GM18873 (cell line): ENCODE results near the gene LAMC3.

Experiments used
- ATAC-seq: cut with Tn5 transposase; IDR thresholded peaks from one replicate; pipeline ENCODE4 v1.9.1; 2021; ENCODE audit warnings: mild to moderate bottlenecking, moderate library complexity, moderate number of reproducible peaks; ENCODE audit not compliant: unreplicated experiment, low FRiP score

The LAMC3 gene

GRCh38 chr9:131039129-131039954, 30.4 kb downstream of the LAMC3 start:
- ATAC-seq: no peak

- no peak for ATAC-seq
Measured at GRCh38 chr9:131042666-131043065, 33.7 kb downstream of the LAMC3 start.

GRCh38 chr9:131043087-131043486, 34.1 kb downstream of the LAMC3 start:
- no peak for ATAC-seq

GRCh38 chr9:131043646-131044045, 34.7 kb downstream of the LAMC3 start:
- ATAC-seq: no peak

DNA sequence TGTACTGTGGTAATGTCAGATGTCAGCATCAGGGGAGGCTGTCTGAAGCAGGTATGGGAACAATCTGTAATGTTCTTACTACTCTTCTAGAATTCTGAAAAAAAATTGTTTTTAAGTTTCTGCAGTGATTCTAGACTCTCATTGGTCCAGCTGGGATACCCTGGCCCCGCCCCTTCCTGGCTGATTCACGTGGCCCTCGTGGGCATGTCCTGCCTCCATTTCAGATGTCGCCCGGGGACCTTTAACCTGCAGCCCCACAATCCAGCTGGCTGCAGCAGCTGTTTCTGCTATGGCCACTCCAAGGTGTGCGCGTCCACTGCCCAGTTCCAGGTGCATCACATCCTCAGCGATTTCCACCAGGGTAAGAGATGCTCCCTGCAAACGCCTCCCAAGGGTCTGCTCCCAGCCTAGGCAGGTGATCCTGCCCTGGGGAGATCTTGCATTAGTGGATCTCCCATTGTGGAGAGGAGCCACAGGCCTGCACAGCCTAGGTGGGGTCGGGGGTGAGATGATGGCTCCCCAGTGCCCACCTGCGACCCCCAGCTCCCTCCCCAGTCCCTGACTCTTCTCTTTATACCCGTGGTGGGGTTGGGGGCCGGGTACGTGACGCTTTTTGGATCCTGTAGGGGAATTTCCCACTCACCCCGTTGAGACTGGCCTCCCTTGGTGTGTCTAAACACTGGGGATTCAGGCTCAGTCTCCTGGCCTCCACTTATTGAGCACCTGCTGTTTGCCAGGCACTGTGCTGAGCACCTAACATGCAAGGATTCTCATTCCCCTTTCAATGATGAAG, 36.5 kb downstream of the LAMC3 start:
- ATAC-seq: no peak

GRCh38 chr9:131046093-131046380, 37.1 kb downstream of the LAMC3 start:
- ATAC-seq: no peak

GRCh38 chr9:131046581-131047202, 37.7 kb downstream of the LAMC3 start:
- ATAC-seq: no peak

GRCh38 chr9:131048332-131048731, 39.4 kb downstream of the LAMC3 start:
- no peak for ATAC-seq

- no peak for ATAC-seq
Measured at GRCh38 chr9:131048820-131049219, 39.8 kb downstream of the LAMC3 start.

- ATAC-seq: no peak
Measured at GRCh38 chr9:131049829-131050715, 41.1 kb downstream of the LAMC3 start.

DNA sequence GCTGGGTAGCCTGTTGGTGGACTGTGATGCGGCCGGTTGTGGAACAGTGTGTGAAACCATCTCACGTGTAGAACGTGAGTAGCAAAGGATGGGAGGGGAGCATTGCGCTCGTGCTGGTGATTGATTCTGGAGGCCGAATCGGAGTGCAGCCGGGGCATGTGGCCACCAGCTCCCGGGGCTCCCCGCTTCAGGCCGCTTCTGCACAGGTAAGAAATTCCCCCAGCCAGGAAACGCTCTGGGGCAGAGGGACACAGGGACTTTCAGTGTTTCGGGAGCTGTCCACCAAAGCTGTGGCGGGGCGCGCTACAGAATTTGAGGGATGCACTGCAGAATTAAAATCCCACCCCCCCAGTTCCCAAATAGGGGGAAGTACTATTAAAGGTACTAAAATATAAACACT, 41.9 kb downstream of the LAMC3 start:
- ATAC-seq: no peak

GRCh38 chr9:131051592-131052517, 42.9 kb downstream of the LAMC3 start:
- ATAC-seq: no peak

DNA sequence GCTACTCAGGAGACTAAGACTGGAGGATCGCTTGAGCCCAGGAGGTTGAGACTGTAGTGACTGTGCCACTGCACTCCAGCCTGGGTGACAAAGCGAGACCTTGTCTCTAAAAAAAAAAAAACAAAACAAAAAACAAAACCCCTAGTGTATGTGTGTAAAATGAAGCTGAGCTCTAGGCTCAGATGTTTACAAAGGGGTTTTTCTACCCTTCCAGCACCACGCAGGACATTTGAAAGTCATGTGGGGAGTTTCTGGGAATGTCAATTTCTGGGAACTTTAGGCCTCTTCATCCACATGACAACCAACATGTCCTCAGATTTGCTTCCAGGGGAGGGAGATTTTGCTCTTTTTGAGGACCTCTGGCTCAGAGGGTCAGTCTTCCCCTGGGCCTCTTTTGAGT, 44.9 kb downstream of the LAMC3 start:
- no peak for ATAC-seq

DNA sequence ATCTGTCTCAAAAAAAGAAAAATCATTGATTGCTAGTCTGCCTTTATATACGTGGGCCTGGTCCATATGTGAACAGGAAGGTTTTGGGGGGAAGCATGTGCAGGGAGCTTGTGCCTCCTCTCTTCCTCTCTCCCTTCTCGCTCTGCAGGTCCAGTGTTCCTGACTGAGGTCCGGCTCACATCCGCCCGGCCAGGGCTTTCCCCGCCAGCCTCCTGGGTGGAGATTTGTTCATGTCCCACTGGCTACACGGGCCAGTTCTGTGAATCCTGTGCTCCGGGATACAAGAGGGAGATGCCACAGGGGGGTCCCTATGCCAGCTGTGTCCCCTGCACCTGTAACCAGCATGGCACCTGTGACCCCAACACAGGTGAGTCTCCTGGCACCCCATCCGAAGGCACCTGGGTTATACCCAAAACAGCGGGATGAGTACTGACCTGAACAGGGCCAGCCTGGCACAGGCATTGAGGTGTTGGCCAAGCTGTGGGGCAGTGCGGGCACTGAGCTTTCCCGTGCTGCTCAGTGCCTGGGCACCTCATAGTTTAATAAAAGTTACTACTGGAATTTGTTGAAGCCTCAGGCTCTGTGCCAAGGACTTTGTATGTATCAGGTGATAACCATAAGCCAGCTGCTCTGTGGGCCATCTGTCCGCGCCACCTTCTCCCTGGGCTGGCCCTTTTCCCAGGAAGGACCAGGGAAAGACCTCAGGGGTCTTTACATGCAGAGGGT, 48.0 kb downstream of the LAMC3 start:
- ATAC-seq: no peak

GRCh38 chr9:131060900-131061630, 52.1 kb downstream of the LAMC3 start:
- no peak for ATAC-seq

DNA sequence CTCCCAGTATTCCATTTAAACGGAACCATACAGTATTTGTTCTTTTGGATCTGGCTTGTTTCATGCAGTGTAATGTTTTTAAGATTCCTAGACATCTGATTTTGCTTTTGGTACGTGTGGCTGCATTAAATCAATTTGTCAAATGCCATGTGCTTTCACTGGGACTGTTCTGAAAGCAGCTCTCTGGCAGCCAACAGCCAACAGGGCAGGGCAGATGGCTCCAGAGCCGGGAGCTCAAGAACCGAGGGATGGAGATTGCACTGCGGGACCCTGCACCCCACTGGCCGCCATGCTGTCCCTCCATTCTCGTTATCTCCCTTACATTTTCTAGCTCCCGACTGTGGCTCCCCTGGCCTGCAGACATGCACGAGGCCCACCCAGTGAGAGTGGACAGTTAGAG, 54.0 kb downstream of the LAMC3 start:
- no peak for ATAC-seq

DNA sequence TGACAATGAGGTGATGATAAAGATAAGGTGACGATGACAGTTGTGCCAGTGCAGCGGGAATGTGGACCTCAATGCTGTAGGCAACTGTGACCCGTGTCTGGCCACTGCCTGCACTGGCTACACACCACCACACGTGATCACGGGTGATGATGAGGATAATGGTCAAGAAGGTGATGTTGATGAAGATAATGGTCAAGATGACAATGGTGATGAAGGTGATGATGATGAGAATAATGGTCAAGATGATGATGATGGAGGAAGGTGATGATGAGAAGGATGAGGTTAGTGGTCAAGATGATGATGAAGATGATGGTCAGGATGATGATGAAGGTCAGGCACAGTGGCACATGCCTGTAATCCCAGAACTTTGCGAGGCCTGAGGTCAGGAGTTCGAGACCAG, 56.6 kb downstream of the LAMC3 start:
- no peak for ATAC-seq

DNA sequence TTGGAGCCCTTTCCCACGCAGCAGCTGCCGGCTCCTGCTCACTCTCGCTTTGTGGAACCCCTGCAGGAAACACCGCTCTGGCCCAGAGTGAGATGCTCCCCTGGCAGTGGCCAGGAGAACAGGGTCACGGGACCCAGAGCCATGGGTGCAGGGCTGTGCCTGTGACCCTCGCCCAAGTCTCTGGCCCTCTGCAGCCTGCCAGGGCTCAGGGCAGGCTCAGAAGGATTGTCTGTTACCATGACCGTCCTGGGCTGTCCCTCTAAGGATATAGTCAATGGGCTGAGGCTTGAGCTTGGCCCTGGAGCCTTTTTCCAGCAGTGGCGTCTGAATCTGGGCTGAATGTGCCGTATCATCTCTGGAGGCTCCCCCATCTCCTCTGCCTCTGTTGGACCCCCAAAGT, 58.7 kb downstream of the LAMC3 start:
- ATAC-seq: no peak
